ENCODE results near the gene LSM14A. TPM values are rescaled to one million over a fixed set of nuclear protein-coding genes. Genes with fewer than 3 reads are reported as not detected.

Gene LSM14A
- total RNA-seq, 2 donors from 2014 or later = 145 to 189 TPM

DNA sequence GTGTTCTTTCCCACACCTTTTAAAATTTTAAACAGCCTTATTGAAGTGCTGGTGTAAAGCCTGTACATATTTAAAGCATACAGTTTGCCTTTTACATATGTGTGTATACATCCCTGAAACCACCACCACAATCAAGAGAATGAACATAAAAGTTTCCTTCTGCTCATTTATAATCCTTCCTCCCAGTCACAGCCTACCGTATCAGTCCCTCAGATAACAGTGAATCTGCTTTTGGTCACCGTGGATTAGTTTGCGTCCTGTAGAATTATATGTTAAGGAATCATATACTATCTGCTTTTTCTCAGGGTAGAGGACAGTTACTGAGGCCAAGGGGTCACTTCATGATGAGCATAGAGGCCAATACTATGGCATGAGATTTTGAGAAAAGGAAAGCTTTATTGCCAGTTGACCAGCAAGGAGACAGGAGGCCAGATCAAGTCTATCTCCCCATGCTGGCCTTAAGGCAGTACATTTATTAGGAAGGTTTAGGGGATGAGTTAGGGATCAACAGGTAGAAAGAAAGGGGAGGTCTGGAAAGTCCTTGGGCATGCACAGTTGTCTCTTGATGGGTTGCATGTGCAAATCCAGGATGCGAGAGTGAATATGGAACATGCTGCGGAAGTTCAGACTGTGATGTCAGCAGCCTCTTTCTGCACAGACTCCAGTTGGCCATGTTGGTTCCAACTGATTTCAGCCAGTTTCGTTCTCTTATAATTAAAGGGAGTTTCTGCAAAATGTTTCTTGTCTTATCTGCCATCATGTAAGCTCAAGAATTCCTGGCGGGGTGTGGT, 36.3 kb upstream of the LSM14A start:
- 86% methylated on average over 7 of the region's 7 CpGs for WGBS
- no peak overlapping the region for H3K4me3 ChIP-seq
- no peaks in the 10 kb centered on the region for H3K9me3 ChIP-seq
- no peak overlapping the region for H3K27ac ChIP-seq
- DNase-seq (ENCODE audit: low spot score) = no peak
- H3K4me1 ChIP-seq (replicated peaks) = no peaks in the 10 kb centered on the region
- no peaks in the 10 kb centered on the region for H3K27me3 ChIP-seq (replicated peaks; ENCODE audit: insufficient read depth)
- TF ChIP-seq POLR2A (IDR thresholded peaks at IDR 0.05) (no peak), POLR2AphosphoS5 (IDR thresholded peaks at IDR 0.05) (no peak)
- TF ChIP-seq, protein P1, sequence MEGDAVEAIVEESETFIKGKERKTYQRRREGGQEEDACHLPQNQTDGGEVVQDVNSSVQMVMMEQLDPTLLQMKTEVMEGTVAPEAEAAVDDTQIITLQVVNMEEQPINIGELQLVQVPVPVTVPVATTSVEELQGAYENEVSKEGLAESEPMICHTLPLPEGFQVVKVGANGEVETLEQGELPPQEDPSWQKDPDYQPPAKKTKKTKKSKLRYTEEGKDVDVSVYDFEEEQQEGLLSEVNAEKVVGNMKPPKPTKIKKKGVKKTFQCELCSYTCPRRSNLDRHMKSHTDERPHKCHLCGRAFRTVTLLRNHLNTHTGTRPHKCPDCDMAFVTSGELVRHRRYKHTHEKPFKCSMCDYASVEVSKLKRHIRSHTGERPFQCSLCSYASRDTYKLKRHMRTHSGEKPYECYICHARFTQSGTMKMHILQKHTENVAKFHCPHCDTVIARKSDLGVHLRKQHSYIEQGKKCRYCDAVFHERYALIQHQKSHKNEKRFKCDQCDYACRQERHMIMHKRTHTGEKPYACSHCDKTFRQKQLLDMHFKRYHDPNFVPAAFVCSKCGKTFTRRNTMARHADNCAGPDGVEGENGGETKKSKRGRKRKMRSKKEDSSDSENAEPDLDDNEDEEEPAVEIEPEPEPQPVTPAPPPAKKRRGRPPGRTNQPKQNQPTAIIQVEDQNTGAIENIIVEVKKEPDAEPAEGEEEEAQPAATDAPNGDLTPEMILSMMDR (IDR thresholded peaks at IDR 0.05) = no peak
- no peaks in the 10 kb centered on the region for H3K36me3 ChIP-seq
- intact Hi-C loops (cut with DNase I) = loop anchor here (2.0 kb wide), 1 partner anchor 39 kb away; no protein-coding TSS in a partner anchor

DNA sequence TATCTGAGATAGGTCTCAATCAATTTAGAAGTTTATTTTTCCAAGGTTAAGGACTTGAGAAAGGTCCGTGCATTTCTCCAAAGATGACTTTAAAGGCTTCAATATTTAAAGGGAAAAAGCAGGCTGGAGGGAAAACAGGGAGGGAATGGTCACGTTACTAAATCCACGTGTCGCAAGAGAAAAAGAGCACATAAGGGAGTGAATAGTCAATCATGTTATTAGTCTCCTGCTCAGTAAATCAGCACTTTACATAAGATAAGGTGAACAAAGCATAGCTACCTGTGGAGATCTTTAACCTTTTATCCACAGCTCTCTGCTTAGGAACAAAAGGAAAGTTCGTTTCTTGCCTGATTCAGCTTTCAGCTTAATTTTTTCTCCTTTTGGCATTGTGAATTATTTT, 31.3 kb upstream of the LSM14A start:
- Histone ChIP-seq H3K4me1 (replicated peaks) (no peaks in the 10 kb centered on the region), H3K27ac (no peak overlapping the region), H3K9me3 (no peaks in the 10 kb centered on the region), H3K4me3 (no peak overlapping the region), H3K36me3 (no peaks in the 10 kb centered on the region), H3K27me3 (replicated peaks; ENCODE audit: insufficient read depth) (no peaks in the 10 kb centered on the region)
- no peak for DNase-seq (ENCODE audit: low spot score)
- TF ChIP-seq, protein P1 (IDR thresholded peaks at IDR 0.05) = no peak
- no peak for TF ChIP-seq POLR2A (IDR thresholded peaks at IDR 0.05)
- TF ChIP-seq POLR2AphosphoS5 (IDR thresholded peaks at IDR 0.05) = no peak
- WGBS = 24% methylated on average over 5 of the region's 5 CpGs
- intact Hi-C loops (cut with DNase I) = no loop called here

DNA sequence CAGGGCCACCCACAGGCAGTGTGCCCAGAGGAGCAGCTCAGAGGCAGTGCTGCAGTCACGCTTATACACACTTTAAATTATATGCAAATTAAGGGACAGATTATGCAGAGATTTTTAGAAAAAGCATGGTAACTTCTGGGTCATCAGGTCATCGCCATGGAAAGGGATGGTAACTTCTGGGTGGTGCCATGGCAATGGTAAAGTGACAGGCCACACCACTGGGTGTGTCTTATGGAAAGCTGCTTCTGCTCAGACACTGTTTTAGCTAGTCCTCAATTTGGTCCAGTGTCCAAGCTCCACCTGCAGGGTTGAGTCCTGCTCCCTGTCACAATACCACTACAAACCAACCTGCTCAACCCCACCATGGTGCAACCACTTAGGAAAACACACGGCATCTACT, 29.9 kb upstream of the LSM14A start:
- no peaks in the 10 kb centered on the region for H3K4me1 ChIP-seq (replicated peaks)
- H3K4me3 ChIP-seq = no peak overlapping the region
- H3K9me3 ChIP-seq = no peaks in the 10 kb centered on the region
- intact Hi-C loops (cut with DNase I) = no loop called here
- no peak overlapping the region for H3K27ac ChIP-seq
- 88% methylated on average over 3 of the region's 3 CpGs for WGBS
- no peak for DNase-seq (ENCODE audit: low spot score)
- H3K36me3 ChIP-seq = no peaks in the 10 kb centered on the region
- no peak for TF ChIP-seq POLR2A (IDR thresholded peaks at IDR 0.05)
- TF ChIP-seq, protein P1 (IDR thresholded peaks at IDR 0.05) = no peak
- no peak for TF ChIP-seq POLR2AphosphoS5 (IDR thresholded peaks at IDR 0.05)
- no peaks in the 10 kb centered on the region for H3K27me3 ChIP-seq (replicated peaks; ENCODE audit: insufficient read depth)

DNA sequence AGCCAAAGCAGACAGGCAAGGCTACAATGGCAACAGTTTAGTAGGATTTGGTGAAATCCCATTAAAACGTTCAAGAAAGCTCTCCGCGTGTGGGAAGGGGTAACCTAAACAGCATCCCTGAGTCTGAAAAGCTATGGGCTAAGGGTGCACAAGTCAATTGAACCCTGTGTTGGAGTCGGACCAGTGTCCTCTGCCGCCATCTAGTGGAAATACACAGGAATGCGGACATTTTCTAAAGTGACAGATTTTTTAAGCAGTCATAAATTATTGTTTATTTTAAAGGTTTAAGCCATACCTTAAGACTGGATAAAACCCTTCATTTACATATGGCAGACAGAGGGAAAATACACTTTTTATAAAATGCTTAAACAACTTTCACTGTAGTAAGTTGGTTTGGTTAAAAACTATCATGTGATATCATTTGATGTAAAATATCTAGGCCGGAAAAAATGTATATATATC, 26.5 kb upstream of the LSM14A start:
- peak; percentile 17 for DNase-seq (ENCODE audit: low spot score)
- H3K27ac ChIP-seq = no peak overlapping the region
- H3K36me3 ChIP-seq = no peaks in the 10 kb centered on the region
- no peaks in the 10 kb centered on the region for H3K9me3 ChIP-seq
- H3K4me1 ChIP-seq (replicated peaks) = no peaks in the 10 kb centered on the region
- H3K4me3 ChIP-seq = no peak overlapping the region
- WGBS = 12% methylated on average over 7 of the region's 7 CpGs
- TF ChIP-seq, protein P1 (IDR thresholded peaks at IDR 0.05) = peak; percentile 70 to 81 (median 74)
- TF ChIP-seq POLR2AphosphoS5 (IDR thresholded peaks at IDR 0.05) = no peak
- H3K27me3 ChIP-seq (replicated peaks; ENCODE audit: insufficient read depth) = no peaks in the 10 kb centered on the region
- intact Hi-C loops (cut with DNase I) = loop anchor here (5.0 kb wide), 2 partner anchors 103 to 368 kb away; no protein-coding TSS in a partner anchor

Measured in prostate gland (tissue), 2 donors.